ENCODE measurements around the gene CENPH.
"Not testable (repeated sequence)": the region's sequence is repeated elsewhere in the genome, so short reads cannot be mapped to it uniquely, and the experiment has no call there.

The CENPH gene

DNA sequence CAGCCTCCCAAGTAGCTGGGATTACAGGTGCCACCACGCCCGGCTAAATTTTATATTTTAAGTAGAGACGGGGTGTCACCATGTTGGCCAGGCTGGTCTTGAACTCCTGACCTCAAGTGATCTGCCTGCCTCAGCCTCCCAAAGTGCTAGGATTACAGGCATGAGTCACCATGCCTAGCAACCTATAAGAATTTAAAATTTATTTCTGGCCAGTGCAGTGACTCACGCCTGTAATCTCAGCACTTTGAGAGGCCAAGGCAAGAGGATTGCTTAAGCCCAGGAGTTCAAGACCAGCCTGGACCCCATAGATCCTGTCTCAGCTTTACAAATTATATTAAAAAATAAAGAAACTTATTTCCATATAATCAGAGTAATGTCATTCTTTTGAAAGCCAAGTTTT lies 66.6 kb downstream of the CENPH start:
- DNase-seq: not testable (repeated sequence)

DNA sequence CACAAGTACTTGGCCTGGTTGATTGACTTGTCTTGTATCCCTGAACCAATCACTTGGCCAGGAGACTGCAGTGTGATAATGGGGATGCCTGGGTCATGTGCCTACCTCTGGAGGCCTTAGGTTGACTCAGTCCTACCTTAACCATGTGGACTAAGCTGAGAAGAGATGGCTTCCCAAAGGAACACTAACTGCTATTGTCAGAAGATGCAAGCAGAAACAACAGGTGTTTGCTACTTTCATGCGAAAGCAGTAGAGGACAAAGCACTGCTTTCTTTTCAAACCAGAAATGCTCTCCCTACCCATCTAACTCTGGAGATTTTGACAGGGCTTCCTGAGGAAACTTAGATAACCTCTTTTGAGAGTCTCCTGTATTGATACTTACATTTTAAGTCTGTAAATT lies 68.2 kb downstream of the CENPH start:
- DNase-seq: no peak

Data from stimulated activated CD4-positive, alpha-beta T cell treated with anti-CD3 and anti-CD28 coated beads, Interleukin-15, amount 100 ng/mL, for 24 hours (primary cell).